Hematopoietic multipotent progenitor cell treated with erythropoietin and hydrocortisone succinate and interleukin-3 and kit ligand, for 17 days (in vitro differentiated cells): ENCODE measurements around the gene C12orf75.
"Not testable (repeated sequence)": the region's sequence is repeated elsewhere in the genome, so short reads cannot be mapped to it uniquely, and the experiment has no call there.

Experiments
- DNase-seq: peaks from one replicate; pipeline ENCODE4 v3.0.0-alpha.2; 2015; ENCODE audit warnings: low spot score

The C12orf75 gene

DNA sequence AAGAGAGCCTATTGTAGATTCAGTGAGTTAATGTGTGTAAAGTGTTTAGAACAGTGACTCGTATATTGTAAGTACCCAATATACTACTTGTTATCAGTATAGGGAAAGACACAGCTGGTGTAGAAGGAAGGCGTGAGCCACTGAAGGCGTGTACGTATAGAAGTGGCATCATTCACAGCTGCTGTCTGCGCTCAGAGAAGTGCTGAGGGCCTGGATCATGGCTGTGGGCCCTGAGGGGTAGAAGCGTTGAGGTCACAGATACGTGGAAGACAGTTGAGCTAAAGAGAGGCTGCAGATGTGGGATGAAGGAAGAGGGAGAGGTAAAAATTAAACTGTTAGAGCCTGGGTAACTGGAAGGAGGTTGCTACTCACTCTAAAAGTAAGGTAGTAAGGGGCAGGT, 5.9 kb downstream of the C12orf75 start:
- no peak for DNase-seq

DNA sequence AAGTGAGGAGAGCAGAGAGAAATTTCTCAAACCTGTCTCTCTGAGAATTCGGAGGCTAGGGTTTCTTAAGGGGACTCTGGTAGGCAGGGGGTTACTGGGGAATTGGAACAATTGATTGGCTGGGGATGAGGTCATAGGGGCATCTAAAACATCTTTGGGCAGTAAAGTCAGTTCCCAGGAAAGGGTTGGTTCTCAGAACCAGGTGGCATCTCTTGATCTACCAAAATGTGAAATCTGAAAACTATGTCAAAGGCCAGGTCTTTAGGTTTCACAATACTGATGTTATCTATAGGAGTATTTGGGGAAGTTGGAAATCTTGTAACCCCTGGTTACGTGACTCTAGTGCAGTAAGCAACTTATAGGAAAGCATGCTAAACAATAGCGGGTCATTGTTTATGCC, 6.9 kb downstream of the C12orf75 start:
- no peak for DNase-seq

DNA sequence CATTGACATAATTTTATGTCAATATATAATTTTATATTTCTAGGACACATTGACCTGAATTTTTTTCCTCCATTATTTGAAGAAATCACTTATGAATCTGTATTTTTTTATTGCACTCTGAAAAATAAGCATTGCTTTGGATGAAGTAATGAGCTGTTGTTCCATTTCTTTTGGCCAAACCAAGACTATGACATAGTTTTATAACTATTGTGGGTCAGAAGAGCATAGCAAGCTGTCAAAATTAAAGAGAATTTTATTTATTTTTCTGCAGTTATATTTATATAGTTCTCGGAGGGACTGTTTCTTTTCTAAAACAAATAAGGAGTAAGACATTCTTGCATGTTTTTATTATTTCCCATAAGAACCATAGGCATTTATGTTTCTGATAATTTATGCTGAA, 8.5 kb downstream of the C12orf75 start:
- no peak for DNase-seq

DNA sequence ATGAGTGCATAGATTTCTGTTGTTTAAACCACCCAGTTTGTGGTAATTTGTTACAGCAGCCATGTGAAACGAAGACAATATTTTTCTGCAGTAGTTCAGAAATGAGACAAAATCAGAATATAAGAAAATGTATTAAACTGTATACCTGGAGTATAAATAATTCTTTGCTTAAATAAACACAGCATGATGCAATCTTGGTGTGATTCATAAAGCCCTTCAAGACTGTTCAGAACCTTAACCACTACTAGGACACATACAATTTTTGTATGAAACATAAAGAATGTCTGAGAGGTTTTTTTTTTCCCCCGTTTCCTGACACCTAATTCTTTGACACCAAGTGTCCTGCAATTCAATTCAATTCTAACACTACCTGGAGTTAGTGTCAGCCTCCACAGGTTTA, 10.5 kb downstream of the C12orf75 start:
- DNase-seq = no peak

DNA sequence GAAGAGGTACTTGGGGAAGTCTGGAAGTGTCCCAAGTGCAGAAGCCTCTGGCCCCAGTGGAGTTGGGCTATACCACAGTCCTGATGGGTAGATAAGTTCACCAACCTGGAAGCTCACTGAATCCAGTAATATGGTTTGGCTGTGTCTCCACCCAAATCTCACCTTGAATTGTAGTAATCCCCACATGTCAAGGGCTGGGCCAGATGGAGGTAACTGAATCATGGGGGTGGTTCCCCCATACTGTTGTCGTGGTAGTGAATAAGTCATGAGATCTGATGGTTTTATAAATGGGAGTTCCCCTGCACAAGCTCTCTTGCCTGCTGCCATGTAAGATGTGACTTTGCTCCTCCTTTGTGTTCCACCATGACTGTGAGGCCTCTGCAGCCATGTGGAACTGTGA, 11.1 kb downstream of the C12orf75 start:
- DNase-seq = not testable (repeated sequence)

DNA sequence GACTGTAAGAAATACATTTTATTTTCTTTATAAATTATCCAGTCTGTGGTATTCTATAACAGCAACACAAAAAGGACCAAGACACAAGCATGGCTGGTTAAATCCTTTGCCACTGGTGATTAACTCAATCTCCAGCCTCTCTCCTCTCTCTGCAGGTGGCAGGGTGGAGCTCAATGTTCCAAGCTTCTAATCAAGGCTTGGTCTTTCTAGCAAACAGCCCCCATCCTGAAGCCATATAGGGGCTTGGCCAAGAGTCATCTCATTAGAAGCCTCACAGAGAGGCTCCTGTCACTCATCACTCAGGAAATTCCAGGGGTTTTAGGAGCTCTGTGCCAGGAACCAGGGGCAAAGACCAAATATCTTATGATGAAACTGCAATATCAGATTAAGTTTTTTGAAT, 12.0 kb downstream of the C12orf75 start:
- no peak for DNase-seq

DNA sequence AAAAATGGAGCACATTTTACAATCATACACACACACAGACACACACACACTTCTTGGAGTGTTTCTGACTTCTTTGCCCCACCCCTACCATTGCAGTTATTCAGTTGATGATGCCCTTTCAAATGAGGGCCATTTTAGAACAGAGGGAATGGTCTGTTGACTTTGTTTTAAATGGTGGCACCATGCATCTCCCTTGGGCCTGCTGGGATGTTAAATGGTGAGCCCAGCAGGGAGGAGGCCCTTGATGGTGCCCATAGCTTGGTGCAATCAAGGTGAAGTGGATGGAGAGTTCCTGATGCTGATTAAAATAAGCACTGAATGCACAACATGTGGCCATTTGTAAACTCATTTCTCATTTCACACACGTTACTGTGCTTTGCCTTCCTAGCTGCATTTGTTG, 13.3 kb downstream of the C12orf75 start:
- DNase-seq = no peak

DNA sequence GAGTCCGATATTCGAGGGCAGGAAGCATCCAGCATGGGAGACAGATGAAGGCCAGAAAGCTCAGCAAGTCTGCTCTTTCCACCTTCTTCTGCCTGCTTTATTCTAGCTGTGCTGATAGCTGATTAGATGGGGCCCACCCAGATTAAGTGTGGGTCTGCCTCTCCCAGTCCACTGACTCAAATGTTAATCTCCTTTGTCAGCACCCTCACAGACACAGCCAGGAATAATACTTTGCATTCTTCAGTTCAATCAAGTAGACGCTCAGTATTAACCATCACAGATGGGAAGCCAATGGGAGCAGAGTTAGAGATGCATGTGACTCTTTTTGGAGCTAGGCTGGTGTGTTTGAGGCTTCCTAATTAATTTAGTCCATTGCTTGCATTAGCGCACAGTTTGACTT, 17.0 kb downstream of the C12orf75 start:
- no peak for DNase-seq

DNA sequence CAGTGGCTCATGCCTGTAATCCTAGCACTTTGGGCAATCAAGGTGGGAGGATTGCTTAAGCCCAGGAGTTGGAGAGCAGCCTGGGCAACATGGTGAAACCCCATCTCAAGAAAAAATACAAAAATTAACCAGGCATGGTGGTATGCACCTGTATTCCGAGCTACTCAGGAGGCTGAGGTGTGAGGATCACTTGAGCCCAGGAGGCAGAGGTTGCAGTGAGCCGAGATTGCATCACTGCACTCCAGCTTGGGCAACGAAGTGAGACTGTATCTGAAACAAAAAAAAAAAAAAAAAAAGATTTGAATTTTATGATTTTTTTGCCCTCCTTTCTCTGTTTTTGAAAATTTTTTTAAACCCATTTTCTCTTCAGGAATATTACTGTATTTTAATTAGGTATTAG, 17.7 kb downstream of the C12orf75 start:
- DNase-seq = no peak

DNA sequence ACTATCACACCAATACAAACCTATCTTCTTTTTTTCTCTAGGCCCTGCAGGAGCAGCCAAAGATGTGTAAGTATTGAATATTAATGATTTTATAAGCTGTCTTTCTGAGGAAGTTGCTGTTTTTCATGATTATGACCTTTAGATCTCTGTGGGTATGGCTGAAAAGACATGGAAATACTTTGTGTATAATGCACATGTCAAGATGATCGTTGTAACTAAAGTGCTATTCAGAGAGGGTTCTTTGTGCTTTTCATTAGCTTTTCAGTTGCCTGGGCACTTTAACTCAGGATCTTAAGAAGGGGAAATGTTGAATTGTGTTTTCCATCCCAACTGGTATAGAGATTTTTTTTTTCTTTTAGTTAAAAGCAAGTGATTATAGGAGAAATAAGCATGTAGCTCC, 18.1 kb downstream of the C12orf75 start:
- DNase-seq = no peak

DNA sequence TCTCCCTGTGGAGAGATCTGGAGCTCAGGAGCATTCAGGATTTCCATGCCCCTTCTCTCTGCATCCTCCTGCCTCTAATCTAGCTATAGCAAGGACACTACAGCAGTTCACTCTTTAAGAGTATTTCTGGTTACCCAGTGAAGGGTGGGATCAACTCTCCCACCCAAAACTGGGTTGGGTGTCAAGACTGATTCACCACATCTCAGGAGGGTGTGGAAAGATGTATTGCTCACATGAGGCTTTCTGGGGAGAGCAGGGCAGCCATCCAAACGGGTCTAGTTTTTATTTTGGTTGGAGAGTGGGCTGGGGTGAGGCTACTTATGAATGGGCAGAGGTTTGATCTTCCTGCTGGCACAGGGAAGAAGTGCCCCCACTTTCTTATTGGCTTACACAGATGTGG, 18.6 kb downstream of the C12orf75 start:
- DNase-seq = no peak

DNA sequence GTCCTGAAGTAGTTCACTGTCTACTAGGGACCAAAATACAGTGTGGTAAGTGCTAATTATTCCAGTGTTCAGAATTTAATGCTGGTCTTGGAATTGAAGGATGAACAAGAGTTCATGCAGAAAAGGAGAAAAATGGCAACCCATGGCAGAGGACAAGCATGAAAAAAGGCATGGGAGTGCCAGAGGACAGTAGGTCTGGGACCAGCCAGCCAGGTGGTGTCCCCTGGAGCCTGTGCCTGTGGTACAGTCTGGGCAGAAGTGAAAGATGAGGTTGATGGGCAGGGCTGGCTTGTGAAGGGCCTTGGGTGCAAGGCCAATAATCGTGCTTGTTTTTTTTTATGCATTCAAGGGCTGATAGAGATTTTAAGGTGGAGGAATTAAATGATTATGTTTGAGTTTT, 21.0 kb downstream of the C12orf75 start:
- no peak for DNase-seq

DNA sequence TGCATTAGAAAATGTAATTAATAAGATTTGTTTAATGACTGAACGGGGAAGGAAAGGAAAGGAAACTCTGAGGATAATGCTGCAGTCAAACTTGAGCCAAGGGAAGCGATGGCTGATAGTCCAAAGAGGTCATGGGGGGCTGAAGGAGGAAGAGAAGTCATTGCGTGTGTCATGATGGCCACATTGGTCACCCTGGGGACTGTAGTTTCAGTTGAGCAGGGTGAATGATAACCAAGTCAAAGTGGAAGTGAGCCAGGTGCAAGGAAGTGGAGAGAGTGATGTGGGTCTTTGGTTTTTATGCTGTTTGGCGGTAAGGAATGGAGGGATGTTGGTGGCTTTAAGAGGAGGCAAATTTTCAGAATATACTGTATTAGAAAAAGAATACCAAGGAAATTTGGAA, 21.6 kb downstream of the C12orf75 start:
- no peak for DNase-seq

DNA sequence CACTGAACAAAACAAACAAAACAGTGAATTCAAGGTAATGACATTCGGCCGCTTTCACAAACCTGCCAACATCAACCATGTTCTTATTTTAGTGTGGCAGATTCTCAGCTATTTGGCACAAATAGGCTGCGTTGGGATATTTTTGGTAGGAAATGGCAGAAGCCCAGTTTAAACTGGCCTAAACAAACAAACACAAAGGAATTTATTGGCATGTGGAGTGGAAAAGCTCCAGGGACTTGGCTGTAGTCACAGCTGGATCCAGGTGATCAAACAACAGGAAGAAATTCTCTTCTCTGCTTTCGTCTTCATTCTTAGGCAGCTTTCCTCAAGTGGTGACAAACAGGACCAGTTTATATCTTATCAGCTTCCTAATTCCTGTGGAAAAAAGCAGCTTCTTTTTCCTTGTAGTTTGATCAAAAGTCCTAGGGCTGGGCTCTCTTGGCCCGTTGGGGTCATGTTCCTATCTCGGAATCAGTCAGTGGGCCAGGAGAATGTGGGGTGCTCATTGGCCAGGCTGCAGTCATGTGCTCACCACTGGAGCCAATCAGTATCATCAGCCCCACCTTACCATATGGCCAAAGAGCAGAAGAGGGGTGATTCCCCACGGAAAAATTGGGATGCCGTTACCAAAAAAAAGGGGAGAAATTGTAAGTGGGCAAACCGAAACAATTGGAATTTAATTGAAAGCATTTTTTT, 22.6 kb downstream of the C12orf75 start:
- DNase-seq = no peak

DNA sequence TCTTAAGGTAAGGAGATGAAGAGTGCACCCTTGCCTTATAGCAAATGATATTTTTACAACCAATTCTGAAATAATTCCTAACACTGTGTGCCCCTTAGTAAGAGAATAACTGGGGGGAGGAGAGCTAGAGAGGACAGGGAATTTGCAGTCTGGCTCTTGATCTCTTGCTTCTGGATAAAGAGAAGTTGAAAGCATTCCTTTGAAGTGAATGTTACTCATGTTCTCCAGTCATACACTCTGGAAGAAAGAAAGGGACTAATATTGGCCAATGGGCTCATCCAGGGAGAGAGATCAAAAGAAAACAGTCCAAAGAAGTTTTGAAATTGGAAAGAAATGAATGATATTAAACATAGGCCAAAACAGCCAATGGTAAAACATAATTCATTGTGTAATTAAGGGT, 25.3 kb downstream of the C12orf75 start:
- no peak for DNase-seq

DNA sequence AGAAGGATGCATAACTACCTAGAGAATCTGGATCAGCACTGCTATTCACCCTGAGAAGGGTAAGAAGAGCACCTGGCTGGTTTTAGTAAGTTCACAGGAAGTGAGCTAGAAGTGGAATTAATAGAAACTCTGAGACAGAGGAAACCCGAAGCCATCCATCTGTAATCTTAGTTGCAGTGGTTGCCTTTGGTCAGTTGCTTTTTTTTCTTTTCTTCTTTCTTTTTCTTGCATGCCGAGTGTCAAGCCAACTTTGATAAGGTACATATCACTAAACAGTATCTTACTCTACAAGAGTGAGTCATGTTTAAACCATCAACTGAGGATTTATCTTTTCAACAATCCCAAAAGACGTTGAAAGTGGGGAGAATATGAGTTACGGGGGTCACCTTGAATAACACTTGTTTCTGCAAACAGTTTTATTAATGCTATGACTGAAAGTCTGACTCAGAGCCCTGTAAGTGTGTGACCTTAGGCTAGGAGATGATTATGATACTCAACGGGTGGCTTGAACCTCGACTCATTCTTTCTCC, 26.7 kb downstream of the C12orf75 start:
- DNase-seq = no peak

DNA sequence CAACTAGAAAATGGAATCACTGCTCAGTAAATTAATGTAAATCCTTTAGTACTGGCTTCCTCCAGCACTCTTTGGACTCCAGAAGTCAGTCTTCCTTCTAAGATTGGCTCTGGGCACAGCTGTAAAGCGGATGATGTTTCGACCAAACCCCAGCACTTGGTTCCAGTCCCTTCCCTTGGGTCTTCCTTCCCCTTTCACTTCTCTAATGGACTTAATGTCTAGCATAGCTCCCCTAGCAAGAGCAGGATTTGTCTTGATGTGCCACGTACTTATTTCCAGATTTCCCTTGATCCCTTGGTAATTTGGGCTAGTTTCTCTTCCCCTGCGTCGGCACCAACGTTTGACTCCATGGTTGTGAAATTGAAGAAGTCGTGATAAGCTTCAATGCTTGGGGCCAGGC, 28.3 kb downstream of the C12orf75 start:
- no peak for DNase-seq

DNA sequence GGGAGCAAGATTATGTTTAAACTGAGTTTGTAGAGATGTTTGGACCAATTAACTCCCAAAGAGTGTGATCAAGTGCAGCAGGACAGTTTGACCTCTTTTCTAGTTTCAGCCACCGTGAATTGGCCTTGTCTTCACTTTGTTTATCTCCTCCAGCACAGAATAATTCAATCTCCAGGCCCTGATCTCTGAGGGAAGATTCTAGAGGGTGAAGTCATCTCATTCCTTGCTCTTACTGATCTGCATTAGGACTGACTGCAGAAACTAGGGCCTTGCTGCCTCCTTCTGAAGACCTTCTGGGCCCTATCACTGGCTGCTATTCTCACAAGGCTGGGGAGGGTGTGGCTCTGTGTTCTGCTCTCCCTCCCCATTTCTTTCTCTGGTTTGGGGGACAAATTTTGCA, 29.4 kb downstream of the C12orf75 start:
- DNase-seq = no peak

DNA sequence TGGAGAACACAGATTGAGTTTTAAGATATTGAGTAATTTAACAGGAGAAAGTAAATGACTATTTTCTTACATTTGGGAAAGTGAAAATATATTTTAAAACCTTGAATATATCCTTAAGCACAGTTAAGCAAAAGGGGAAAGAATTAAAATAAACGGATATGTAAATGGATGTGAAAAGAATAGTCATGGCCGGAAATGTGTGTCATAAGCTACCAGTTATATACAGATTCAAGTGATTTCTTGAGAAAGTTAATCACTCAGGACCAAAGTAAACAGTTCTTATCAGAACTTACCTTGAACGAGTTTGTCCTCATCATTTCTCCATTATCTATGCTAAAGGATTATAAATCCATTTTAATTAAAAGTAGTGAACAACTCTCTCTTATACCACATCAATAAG, 33.4 kb downstream of the C12orf75 start:
- DNase-seq = no peak

DNA sequence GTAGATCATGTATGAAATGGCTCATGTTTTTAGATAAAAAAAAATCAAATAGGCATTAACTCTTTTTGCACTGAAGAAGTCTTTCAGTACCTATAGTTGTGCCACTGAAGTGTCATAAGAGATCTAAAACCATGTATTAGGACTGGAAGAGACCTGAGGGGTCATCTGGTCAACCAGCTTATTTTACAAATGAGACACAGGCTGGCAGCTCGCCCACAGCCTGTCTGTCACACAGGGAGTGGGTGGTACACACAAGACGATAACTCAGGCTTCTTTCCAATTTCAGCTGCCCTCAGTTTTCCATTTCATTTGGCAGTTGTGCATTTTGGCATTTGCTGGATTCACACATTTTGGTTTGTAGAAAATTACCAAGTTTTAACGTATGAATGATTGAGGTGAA, 34.7 kb downstream of the C12orf75 start:
- DNase-seq = no peak

DNA sequence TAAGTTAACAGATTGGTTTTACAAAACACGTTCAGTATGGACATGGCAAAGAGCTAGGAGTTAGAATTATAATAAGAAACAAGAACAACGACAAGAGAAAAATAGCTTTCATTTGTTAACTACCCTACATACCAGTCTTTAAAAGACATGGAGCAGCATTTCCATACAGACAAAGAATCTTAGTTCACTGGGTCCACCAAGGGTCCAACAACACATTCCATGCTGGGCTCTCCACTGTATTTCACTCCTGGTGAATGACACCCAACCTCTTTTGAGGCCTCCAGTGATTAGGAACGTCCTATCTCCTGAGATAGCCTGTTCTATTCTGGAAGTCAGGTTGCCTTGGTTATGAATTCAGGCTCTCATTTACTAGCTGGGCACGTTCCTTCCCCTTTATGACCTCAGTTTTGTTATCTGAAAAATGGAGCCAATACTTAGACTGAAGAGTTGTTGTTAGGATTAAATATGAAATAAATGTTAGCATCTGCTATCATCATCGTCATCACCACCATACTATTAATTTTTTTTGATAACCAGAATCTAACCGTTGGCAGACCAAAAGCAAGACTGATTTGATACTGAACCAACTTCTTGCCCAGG, 37.7 kb downstream of the C12orf75 start:
- no peak for DNase-seq

DNA sequence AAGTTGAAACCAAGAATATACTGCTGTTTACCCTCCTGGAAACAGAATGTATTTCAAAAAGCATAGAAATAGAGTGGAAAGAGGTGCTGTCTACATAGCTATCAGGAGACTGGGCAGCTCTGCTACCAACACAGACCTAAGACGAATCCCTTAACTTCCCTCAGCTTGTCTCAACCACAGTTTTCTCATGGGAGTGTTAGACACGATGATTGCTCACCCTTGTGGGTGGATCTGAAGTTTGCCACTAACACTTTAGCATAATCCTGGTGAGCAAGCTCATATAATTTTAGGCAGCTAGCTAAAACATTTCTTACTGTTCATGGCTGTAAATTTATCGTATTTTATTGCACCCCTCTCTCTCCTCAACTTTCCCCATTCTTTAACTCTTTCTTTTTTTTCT, 38.5 kb downstream of the C12orf75 start:
- no peak for DNase-seq

DNA sequence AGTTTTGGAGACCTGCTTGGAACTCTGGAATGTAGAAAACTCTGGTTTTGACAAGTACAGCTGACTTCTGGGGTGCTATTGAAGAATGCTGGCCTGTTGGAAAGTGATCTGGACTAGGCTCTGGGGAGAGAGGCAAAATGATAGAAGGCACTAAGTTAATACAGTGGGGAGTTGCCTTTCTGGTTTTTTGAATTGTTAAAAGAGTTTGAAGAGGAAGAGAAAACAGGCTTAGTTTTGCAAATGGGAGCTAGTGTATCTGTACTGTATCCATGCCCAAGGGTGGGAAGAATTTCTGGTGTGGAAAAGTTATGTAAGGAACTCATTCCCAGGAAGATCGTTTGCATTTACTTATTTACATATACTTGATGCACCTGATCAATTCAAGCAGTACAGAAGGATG, 43.8 kb downstream of the C12orf75 start:
- no peak for DNase-seq

DNA sequence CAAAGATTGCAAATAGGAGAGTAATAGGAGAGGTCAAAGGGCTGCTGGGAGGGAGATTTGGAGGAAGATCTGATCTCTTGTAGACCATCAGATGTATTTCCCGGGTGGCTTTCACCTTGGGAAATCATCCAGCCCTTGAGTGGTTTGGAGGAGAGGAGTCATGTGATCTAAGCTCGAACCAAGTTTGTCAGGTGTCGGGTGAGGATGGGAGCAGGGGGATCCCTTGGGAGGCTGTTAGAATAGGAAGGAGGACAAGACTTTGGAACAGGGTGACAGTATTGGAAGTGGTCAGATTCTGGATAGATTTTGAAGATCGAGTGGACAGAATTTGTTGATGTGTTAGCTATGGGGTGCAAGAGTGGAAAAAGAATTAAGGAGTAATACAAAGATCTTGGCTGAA, 46.6 kb downstream of the C12orf75 start:
- no peak for DNase-seq
